K562 (cell line): Measurements from ENCODE around the gene SLC32A1. TPM values are rescaled to one million over a fixed set of nuclear protein-coding genes. Genes with fewer than 3 reads are reported as not detected.

ENCODE experiments used
- ATAC-seq: fragments of 200-7000 bp; cut with Tn5 transposase; 3 replicates; pipeline ENCODE4 v1.9.1; 2020; ENCODE audit warnings: moderate library complexity
- BruUV-seq: library from RNA; stranded (reverse); fragments of 400-500 nt; replicated peaks from 2 replicates; lab custom pipeline; 2021; lab: Mats Ljungman, UMichigan
- CTCF ChIA-PET: fragments of 300-600 bp; formaldehyde crosslinking; extraction: SDS; loops from one replicate; lab custom pipeline; 2021; ENCODE audit warnings: low intra/inter-chr PET ratio; lab: Yijun Ruan, JAX
- POLR2A ChIA-PET: fragments of 300-600, 350-650 bp; sonication (Branson Sonifier 250); formaldehyde crosslinking; extraction: SDS; loops from one replicate; lab custom pipeline; 2021; ENCODE audit warnings: antibody characterized with exemption, inconsistent platforms; lab: Yijun Ruan, JAX
- DNase-seq, 4 experiments: peaks; one replicate each; pipeline versions ENCODE4 v3.0.0 to v3.0.0-alpha.2; 2011 to 2018; ENCODE audit warnings: low spot score in 3 of 4, mixed read lengths in 3 of 4; ENCODE audit errors: extremely low read depth in 1 of 4
- FAIRE-seq: peaks from 2 replicates; lab custom pipeline; 2011; peaks lifted over from hg19 to GRCh38; lab: Jason Lieb, UNC
- H2AFZ ChIP-seq: 2 replicates; pipeline ENCODE4 v1.6.0; 2011; ENCODE audit warnings: low read depth, low read length, control low read depth, inconsistent platforms
- H3K27ac ChIP-seq: fragments of 200-600 bp; 3 replicates; pipeline ENCODE4 v1.8.0; 2011; ENCODE audit warnings: low read depth, mild to moderate bottlenecking, control low read depth, inconsistent platforms, low read length, moderate library complexity, mixed read lengths; ENCODE audit errors: extremely low read depth
- H3K27me3 ChIP-seq, 2 experiments: fragments of 300-600 bp in 1 of 2; 2 replicates in 1 of 2; 3 replicates in 1 of 2; pipeline versions ENCODE4 v1.6.0 to v1.8.0; 2011; ENCODE audit warnings: inconsistent platforms in 2 of 2, low read length in 2 of 2, mild to moderate bottlenecking in 1 of 2, mixed read lengths in 1 of 2, moderate library complexity in 1 of 2; ENCODE audit not compliant: control insufficient read depth in 2 of 2, insufficient read depth in 2 of 2
- H3K36me3 ChIP-seq: fragments of 300-600 bp; 3 replicates; pipeline ENCODE4 v1.8.0; 2011; ENCODE audit warnings: mild to moderate bottlenecking, low read length, inconsistent platforms; ENCODE audit not compliant: control insufficient read depth, insufficient read depth
- H3K4me1 ChIP-seq, 2 experiments: fragments of 200-600 bp in 1 of 2; replicated peaks in 1 of 2; 2 replicates in 1 of 2; 3 replicates in 1 of 2; pipeline versions ENCODE4 v1.5.1 to v1.8.0; 2011; ENCODE audit warnings: inconsistent platforms in 2 of 2, low read length in 2 of 2, mild to moderate bottlenecking in 1 of 2, mixed read lengths in 1 of 2, moderate library complexity in 1 of 2; ENCODE audit not compliant: control insufficient read depth in 2 of 2, insufficient read depth in 2 of 2
- H3K4me2 ChIP-seq: 2 replicates; pipeline ENCODE4 v1.6.1; 2011; ENCODE audit warnings: low read length, control low read depth, inconsistent platforms, mixed read lengths; ENCODE audit not compliant: insufficient read depth
- H3K4me3 ChIP-seq: fragments of 200-600 bp; sonication (generic), shearing (Covaris generic); 2 replicates; pipeline ENCODE4 v1.5.1; 2016; ENCODE audit warnings: control low read depth, inconsistent platforms
- H3K79me2 ChIP-seq: fragments of 200-600 bp; 3 replicates; pipeline ENCODE4 v1.8.0; 2011; ENCODE audit warnings: low read length, inconsistent platforms; ENCODE audit not compliant: control insufficient read depth, insufficient read depth
- H3K9ac ChIP-seq, 2 experiments: 2 replicates each; pipeline versions ENCODE4 v1.6.0 to v1.6.1; 2011; ENCODE audit warnings: low read depth in 2 of 2, low read length in 2 of 2, control low read depth in 1 of 2, inconsistent platforms in 1 of 2, mild to moderate bottlenecking in 1 of 2, mixed read lengths in 1 of 2; ENCODE audit not compliant: insufficient read depth in 1 of 2
- H3K9me1 ChIP-seq: one replicate; pipeline ENCODE4 v1.6.0; 2011; ENCODE audit warnings: inconsistent platforms, mild to moderate bottlenecking, low read length, moderate library complexity; ENCODE audit not compliant: control insufficient read depth, insufficient read depth
- H3K9me3 ChIP-seq: replicated peaks from 2 replicates; pipeline ENCODE4 v1.5.1; 2011; ENCODE audit warnings: low read depth, low read length, inconsistent platforms; ENCODE audit not compliant: control insufficient read depth, insufficient read depth
- H4K20me1 ChIP-seq: replicated peaks from 2 replicates; pipeline ENCODE4 v1.6.1; 2011; ENCODE audit warnings: low read length, inconsistent platforms, mixed read lengths; ENCODE audit not compliant: control insufficient read depth, insufficient read depth
- BRD9 ChIP-seq: fragments of 450-650 bp; IDR thresholded peaks from 2 replicates; pipeline ENCODE4 v1.6.1; 2018; ENCODE audit warnings: low read depth; ENCODE audit not compliant: partially characterized antibody
- CTBP1 ChIP-seq: fragments of 450-650 bp; IDR thresholded peaks from 2 replicates; pipeline ENCODE4 v1.6.1; 2016; ENCODE audit warnings: borderline replicate concordance
- CTCF ChIP-seq, 3 experiments: IDR thresholded peaks in 2 of 3; conservative IDR thresholded peaks in 1 of 3; 2 replicates each; pipeline ENCODE4 v1.5.1; 2011 to 2012; ENCODE audit warnings: low read length in 3 of 3, mild to moderate bottlenecking in 3 of 3, control low read depth in 2 of 3, improper control_type of control experiment in 1 of 3, inconsistent platforms in 1 of 3, low read depth in 1 of 3, mixed read lengths in 1 of 3, moderate library complexity in 1 of 3; ENCODE audit not compliant: insufficient read depth in 2 of 3
- DMBX1 ChIP-seq: fragments of 250-450 bp; sonication (Bioruptor Pico); IDR thresholded peaks from 2 replicates; pipeline ENCODE4 v1.8.0; 2022; ENCODE audit warnings: inconsistent platforms, mild to moderate bottlenecking, moderate library complexity, borderline replicate concordance
- ELF2 ChIP-seq: fragments of 250-450 bp; sonication (Bioruptor Pico); IDR thresholded peaks from 2 replicates; pipeline ENCODE4 v1.5.0; 2021; ENCODE audit warnings: mild to moderate bottlenecking
- FOXJ3 ChIP-seq: sonication (generic); formaldehyde crosslinking; IDR thresholded peaks from 2 replicates; pipeline ENCODE4 v1.4.0; 2020; ENCODE audit warnings: mild to moderate bottlenecking, missing genetic modification reagents
- HNRNPLL ChIP-seq: fragments of 200-400 bp; formaldehyde crosslinking; IDR thresholded peaks from 2 replicates; pipeline ENCODE4 v1.6.1; 2017; ENCODE audit warnings: low read length, low read depth, mild to moderate bottlenecking; ENCODE audit not compliant: poor library complexity, severe bottlenecking
- MED1 ChIP-seq: sonication (generic); formaldehyde crosslinking; IDR thresholded peaks from 2 replicates; pipeline ENCODE4 v1.8.1; 2023; ENCODE audit warnings: missing genetic modification reagents, borderline replicate concordance
- MXI1 ChIP-seq: IDR thresholded peaks from 2 replicates; pipeline ENCODE4 v1.6.1; 2011; ENCODE audit warnings: low read depth, mild to moderate bottlenecking, improper control_type of control experiment, low read length
- POLR2A ChIP-seq: fragments of 450-650 bp; conservative IDR thresholded peaks from 2 replicates; pipeline ENCODE4 v1.6.1; 2016
- PYGO2 ChIP-seq: fragments of 450-650 bp; IDR thresholded peaks from 2 replicates; pipeline ENCODE4 v1.6.1; 2016; ENCODE audit warnings: mild to moderate bottlenecking, missing genetic modification characterization, moderate library complexity, missing compliant biosample characterization
- SIN3A ChIP-seq, 2 experiments: fragments of 150-350 bp in 1 of 2; IDR thresholded peaks; 2 replicates each; pipeline ENCODE4 v1.6.1; 2011 to 2016; ENCODE audit warnings: borderline replicate concordance in 2 of 2, low read depth in 2 of 2, low read length in 2 of 2, mild to moderate bottlenecking in 2 of 2, moderate library complexity in 2 of 2; ENCODE audit not compliant: control insufficient read depth in 1 of 2
- SMARCB1 ChIP-seq: IDR thresholded peaks from 2 replicates; pipeline ENCODE4 v1.6.1; 2011; ENCODE audit warnings: improper control_type of control experiment, low read depth; ENCODE audit not compliant: insufficient read length
- TFAP4 ChIP-seq: sonication (generic); formaldehyde crosslinking; IDR thresholded peaks from 2 replicates; pipeline ENCODE4 v1.8.0; 2022; ENCODE audit warnings: missing genetic modification reagents, mild to moderate bottlenecking, moderate library complexity, borderline replicate concordance
- UBTF ChIP-seq, 2 experiments: IDR thresholded peaks; 2 replicates each; pipeline ENCODE4 v1.6.1; 2012; ENCODE audit warnings: improper control_type of control experiment in 2 of 2, low read depth in 2 of 2, low read length in 2 of 2, borderline replicate concordance in 1 of 2
- ZNF282 ChIP-seq: sonication (generic); formaldehyde crosslinking; IDR thresholded peaks from 2 replicates; pipeline ENCODE4 v1.8.1; 2023; ENCODE audit warnings: missing genetic modification reagents
- ZNF445 ChIP-seq: fragments of 250-450 bp; sonication (Bioruptor Pico); IDR thresholded peaks from 2 replicates; pipeline ENCODE4 v1.4.0; 2020; ENCODE audit warnings: low read depth, mild to moderate bottlenecking, moderate library complexity
- ZNF561 ChIP-seq: fragments of 450-650 bp; formaldehyde crosslinking; conservative IDR thresholded peaks from 2 replicates; pipeline ENCODE4 v1.4.0; 2020; ENCODE audit warnings: mild to moderate bottlenecking, moderate library complexity
- WGBS: fragments of 100-300 bp; shearing (Covaris generic); methylation state at CpG from one replicate; pipeline ENCODE4 v1.1.6; 2016; ENCODE audit warnings: low coverage, mixed read lengths; ENCODE audit not compliant: insufficient coverage; ENCODE audit errors: missing lambda C conversion rate; 5-methylcytosine and 5-hydroxymethylcytosine counted together
- in situ Hi-C: fragments of 300-500 bp; cut with MboI; formaldehyde crosslinking; loops from 4 replicates; pipeline ENCODE4 v1.15.0; 2018; ENCODE audit warnings: inconsistent platforms, mixed read lengths
- intact Hi-C: fragments of 100-400 bp; cut with micrococcal nuclease; formaldehyde crosslinking; loops from 2 replicates; pipeline ENCODE4 v1.14.2; 2022
- polyA plus RNA-seq, 8 experiments: library from polyadenylated mRNA; depleted of rRNA in 4 of 8; stranded (reverse) in 5 of 8; unstranded in 3 of 8; fragments of >200 nt; fragmentation: Nextera tagmentation in 2 of 8; fragmentation: Illumina TruSeq in 1 of 8; extraction: Ambion mirVana in 2 of 8; extraction: Trizol in 1 of 8; gene quantifications; 2 replicates each; pipeline versions ENCODE4 v1.2.1 to v1.2.3, GENCODE V29; 2011 to 2014; ENCODE audit warnings: inconsistent platforms in 1 of 8, missing spikeins in 1 of 8
- total RNA-seq, 7 experiments: library from RNA; depleted of rRNA in 6 of 7; stranded (reverse); fragments of >200 nt in 6 of 7; fragmentation: Illumina TruSeq in 2 of 7; extraction: Trizol in 2 of 7; gene quantifications; 2 replicates each; pipeline versions ENCODE4 v1.2.1 to v1.2.3, GENCODE V29; 2011 to 2021; ENCODE audit warnings: low replicate concordance in 1 of 7

The SLC32A1 gene
- total and polyA plus RNA-seq, 9 of the 15 experiments (the other 6 are each of a cell fraction or from before 2014, with no cell fraction given) = not detected

GRCh38 chr20:38715646-38716045 is 8.6 kb upstream of the SLC32A1 start:
- no peak for DNase-seq
- Histone ChIP-seq H3K4me3 (no peak overlapping the region), H3K9ac (no peak overlapping the region), H3K27ac (no peak overlapping the region), H3K4me1 (no peaks in the 10 kb centered on the region; a peak in 1 of 5 replicates), H3K79me2 (no peaks in the 10 kb centered on the region), H3K4me2 (no peak overlapping the region), H3K27me3 (peaks cover 40 to 88% of the 10 kb centered on the region in 2 experiments), H3K9me3 (no peaks in the 10 kb centered on the region), H3K9me1 (peaks cover 4% of the 10 kb centered on the region), H4K20me1 (peaks cover 7% of the 10 kb centered on the region; the same call in 1 of the 2 replicates), H3K36me3 (no peaks in the 10 kb centered on the region), H2AFZ (no peak overlapping the region)
- intact Hi-C loops = no loop called here
- no TSS peak for BruUV-seq
- ATAC-seq = no peak
- POLR2A ChIA-PET = no interaction called here
- TF ChIP-seq MXI1 = no peak
- no peak for TF ChIP-seq HNRNPLL
- TF ChIP-seq SIN3A (IDR thresholded peaks at IDR 0.05; ENCODE audit: borderline replicate concordance in 2 of 2, control insufficient read depth in 1 of 2, low read depth in 2 of 2, low read length in 2 of 2) = no peak
- no peak for TF ChIP-seq DMBX1 (CRISPR knock-in tag)
- no peak for TF ChIP-seq ELF2 (CRISPR knock-in tag)
- no peak for TF ChIP-seq ZNF561
- no peak for TF ChIP-seq SMARCB1
- TF ChIP-seq MED1 = no peak
- TF ChIP-seq BRD9 = no peak
- no peak for TF ChIP-seq PYGO2 (tag)
- no peak for TF ChIP-seq ZNF282 (CRISPR knock-in tag)
- no peak for TF ChIP-seq ZNF445 (CRISPR knock-in tag)
- no peak for TF ChIP-seq UBTF (IDR thresholded peaks at IDR 0.05; ENCODE audit: borderline replicate concordance in 1 of 2, low read depth in 2 of 2, low read length in 2 of 2)
- TF ChIP-seq CTBP1 = no peak
- TF ChIP-seq CTCF (IDR thresholded peaks at IDR 0.05 in 2 of 3, conservative IDR thresholded peaks at IDR 0.05 in 1 of 3; ENCODE audit: insufficient read depth in 2 of 3, low read depth in 1 of 3, low read length in 3 of 3) = no peak
- no peak for TF ChIP-seq FOXJ3
- no peak for TF ChIP-seq TFAP4
- no peak for TF ChIP-seq POLR2A
- no peak for FAIRE-seq
- under 1% methylated on average over 10 of the region's 10 CpGs for WGBS
- CTCF ChIA-PET = no interaction called here
- in situ Hi-C loops = no loop called here
